Stimulated activated CD4-positive, alpha-beta T cell treated with anti-CD3 and anti-CD28 coated beads, TNF-alpha, amount 100 ng/mL, for 48 hours (primary cell): Measurements from ENCODE around the gene N4BP2L2.

Source experiments
- DNase-seq, 3 donors: peaks; one replicate each; pipeline ENCODE4 v3.0.0-alpha.2; 2020; ENCODE audit warnings: low read depth in 3 of 3

Gene N4BP2L2

GRCh38 chr13:32426191-32426989, 112.2 kb downstream of the N4BP2L2 start:
- peak in 1 of 3 donors; percentile 15 for DNase-seq

- no peak for DNase-seq
These were observed 113.4 kb downstream of the N4BP2L2 start for GRCh38 chr13:32425158-32425557.

- DNase-seq = no peak
These were observed 115.0 kb downstream of the N4BP2L2 start for GRCh38 chr13:32423592-32423991.

- DNase-seq = no peak
These were observed 118.7 kb downstream of the N4BP2L2 start for GRCh38 chr13:32419862-32420261.

GRCh38 chr13:32417995-32418394, 120.6 kb downstream of the N4BP2L2 start:
- DNase-seq = no peak

GRCh38 chr13:32415019-32415418, 123.6 kb downstream of the N4BP2L2 start:
- no peak for DNase-seq

GRCh38 chr13:32414580-32414979, 124.0 kb downstream of the N4BP2L2 start:
- DNase-seq = no peak

- DNase-seq = no peak
These were observed 125.3 kb downstream of the N4BP2L2 start for GRCh38 chr13:32413284-32413683.

GRCh38 chr13:32409561-32410421, 128.8 kb downstream of the N4BP2L2 start:
- DNase-seq = no peak

- no peak for DNase-seq
These were observed 129.6 kb downstream of the N4BP2L2 start for GRCh38 chr13:32409001-32409313.

- DNase-seq = no peak
These were observed 130.1 kb downstream of the N4BP2L2 start for GRCh38 chr13:32408296-32409000.

- DNase-seq = no peak
These were observed 130.7 kb downstream of the N4BP2L2 start for GRCh38 chr13:32407854-32408253.

- no peak for DNase-seq
These were observed 135.5 kb downstream of the N4BP2L2 start for GRCh38 chr13:32403108-32403507.

- DNase-seq = no peak
These were observed 147.4 kb downstream of the N4BP2L2 start for GRCh38 chr13:32391101-32391619.

GRCh38 chr13:32390484-32390883, 148.1 kb downstream of the N4BP2L2 start:
- no peak for DNase-seq

GRCh38 chr13:32390048-32390447, 148.5 kb downstream of the N4BP2L2 start:
- DNase-seq = no peak

GRCh38 chr13:32385410-32385809, 153.2 kb downstream of the N4BP2L2 start:
- DNase-seq = no peak

- no peak for DNase-seq
These were observed 153.9 kb downstream of the N4BP2L2 start for GRCh38 chr13:32384702-32385101.

GRCh38 chr13:32383836-32384618, 154.6 kb downstream of the N4BP2L2 start:
- DNase-seq = no peak
